ENCODE results near the gene CSPG4.
A peak's percentile ranks its signal among the peaks of the same experiment; 100 is the strongest.
"Not testable (repeated sequence)": the region's sequence is repeated elsewhere in the genome, so short reads cannot be mapped to it uniquely, and the experiment has no call there.

The CSPG4 gene

DNA sequence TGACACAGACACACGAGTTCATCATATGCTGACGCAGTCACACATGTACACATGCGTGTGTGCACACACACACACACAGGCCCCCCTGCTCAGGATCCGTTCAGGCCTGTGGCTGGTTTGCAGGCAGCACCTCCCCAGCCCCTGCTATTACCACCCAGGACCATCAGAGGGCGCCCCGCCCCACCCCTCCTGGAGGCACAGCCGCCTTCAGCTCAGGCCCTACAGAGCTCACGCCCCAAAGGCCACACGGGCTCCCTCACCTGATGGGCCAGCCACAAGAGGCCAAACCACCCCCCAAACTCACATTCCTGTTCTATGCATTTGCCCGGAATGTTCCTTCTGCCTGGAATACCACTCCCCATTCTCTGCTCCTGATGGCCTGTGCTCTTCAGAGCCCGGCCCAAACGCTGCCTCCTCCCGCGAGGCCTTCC, 26.4 kb downstream of the CSPG4 start:
- DNase-seq, result peak; percentile 34

DNA sequence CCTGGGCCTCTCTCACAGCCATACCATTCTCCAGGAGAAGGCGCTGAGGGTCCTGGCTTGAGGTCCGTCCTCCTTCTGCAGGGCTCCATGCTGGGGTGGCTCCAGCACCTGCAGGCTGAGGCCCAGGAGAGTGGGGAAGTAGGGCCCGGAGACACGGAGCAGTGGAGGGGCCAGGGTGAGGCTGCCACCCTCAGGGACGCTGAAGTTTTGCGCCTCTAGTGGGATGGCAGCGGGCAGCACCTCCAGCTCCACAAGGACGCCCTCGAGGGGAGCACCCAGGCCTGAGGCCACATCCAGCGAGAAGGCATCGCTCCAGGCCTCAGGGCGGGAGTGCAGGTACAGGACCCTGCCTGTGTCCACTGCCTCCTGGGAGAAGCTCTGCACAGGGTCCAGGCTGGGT, 27.5 kb downstream of the CSPG4 start:
- no peak for DNase-seq

DNA sequence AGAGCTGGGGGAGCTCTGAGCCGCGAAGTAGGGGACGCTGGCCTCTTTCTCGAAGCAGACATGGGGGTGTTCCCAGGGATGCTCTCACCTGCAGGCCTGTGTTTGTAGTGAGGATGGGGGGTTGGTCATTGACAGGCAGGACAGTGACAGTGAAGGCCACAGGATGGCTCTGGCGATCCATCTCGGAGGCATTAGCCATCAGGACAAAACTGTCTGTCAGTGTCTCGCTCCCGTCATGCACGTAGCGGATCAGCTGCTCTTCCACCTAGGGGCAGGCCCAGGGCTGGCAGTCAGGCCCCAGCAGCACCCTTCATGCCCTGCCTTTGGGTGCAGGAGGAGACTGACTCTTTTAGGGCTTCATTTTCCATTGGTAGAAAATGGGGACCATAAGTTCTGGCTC, 28.0 kb downstream of the CSPG4 start:
- no peak for DNase-seq

DNA sequence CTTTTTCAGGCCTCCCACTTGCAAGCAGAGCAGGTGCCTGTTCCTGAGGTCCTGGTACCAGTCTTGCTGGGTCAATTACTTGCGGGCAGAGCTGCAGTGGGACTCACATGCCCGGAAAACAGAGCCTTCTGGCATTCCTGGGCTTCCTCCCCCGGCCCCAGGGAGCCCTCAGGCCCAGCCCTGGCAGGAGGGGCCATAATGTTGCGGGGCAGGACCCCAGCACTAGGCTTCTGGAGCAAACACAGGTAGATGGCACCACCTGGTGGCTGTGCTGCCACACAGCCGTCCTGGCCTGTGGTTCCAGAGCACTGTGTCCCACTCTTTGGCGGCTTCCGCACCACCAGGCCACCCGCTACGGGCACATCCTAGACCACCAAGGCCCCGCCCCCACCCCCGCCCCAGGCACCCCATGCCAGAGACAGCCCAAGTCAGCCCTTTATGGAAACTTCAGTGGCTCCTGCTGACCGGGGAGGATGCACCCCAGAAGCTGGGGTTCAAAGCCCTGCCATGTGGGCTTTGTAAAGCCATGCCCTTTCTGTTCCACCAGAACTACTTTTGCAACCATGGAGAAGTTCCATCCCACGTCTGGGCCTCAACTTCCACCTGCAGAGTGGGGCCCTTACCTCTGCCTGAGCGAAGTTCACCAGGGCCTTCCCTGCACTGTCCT, 28.9 kb downstream of the CSPG4 start:
- DNase-seq, result peak; percentile 42

DNA sequence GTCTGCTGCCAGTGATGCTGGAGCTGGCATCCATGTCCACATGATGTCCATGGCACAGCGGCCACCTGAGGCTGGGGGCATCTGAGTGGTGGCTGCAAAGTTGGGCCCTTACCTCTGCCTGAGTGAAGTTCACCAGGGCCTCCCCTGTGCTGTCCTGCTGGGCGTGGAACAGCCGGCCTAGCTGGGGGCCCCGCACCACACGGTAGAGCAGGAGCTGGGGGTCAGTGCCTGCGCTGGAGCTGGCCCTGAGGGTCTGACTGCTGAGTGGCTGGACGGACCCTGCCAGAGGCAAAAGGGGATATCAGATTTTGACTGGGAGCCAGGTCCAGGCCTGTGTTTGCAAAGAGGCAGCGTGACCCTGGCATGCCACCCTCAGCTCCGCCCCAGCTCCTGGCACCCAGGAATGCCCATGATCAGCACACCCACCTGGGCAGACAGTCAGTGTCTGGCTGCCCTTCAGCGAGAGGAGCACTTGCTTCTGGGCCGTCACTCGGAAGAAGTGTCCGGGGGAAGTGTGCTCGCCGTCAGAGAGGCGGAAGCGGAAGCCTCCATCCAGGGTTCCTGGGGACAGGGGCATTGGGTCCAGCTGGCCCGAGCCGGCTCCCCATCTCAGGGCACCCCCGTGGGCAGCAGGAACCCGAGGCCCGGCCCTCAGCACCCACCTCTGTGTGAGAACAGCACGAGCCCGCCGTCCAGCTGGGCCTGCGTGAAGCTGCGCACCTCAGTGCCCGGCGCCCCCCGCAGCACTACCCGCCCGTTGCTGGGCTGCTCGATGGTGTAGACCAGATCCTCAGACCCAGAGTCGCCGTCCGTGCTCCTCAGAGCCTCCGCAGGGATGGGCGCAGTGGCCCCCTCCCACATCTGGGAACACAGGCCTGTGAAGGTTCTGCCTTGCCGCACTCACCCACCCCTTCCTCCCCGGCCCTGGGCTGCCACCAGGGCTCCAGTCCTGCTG, 30.2 kb downstream of the CSPG4 start:
- DNase-seq, result no peak

DNA sequence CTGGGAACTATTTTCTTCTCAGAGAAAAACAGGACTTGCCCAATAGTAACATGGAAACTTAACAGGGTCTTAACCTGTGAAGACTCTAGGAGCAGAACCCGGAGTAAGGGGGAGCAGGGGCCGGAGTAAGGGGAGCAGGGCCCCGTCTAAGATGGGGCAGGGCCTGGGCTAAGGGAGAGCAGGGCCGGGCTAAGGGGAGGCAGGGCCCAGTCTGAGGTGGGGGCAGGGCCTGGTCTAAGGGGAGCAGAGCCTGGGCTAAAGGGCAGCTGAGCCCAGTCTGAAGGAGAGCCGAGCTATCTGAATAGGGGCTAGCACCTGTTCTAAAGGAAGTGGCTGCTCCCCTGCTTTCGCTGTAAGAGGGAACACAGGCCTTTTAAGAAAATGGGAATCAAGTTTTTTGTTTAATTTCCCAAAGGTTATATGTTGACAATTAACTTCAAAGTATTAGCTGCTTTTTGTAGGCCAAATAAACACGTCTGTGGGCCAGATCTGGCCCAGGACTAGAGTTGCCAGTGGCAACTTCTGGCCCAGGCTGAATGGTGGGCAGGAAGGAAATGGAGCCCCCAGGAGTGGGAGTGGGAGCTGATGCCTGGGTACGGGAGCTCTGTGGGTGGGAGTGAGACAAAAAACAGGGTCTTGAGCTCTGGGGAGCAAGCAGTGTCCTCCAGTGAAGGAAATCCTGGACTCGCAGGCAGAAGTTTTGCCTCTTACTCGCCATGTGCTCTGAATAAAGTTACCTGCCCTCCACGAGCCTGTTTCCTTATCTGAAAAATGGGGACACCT, 32.5 kb downstream of the CSPG4 start:
- DNase-seq, result no peak

DNA sequence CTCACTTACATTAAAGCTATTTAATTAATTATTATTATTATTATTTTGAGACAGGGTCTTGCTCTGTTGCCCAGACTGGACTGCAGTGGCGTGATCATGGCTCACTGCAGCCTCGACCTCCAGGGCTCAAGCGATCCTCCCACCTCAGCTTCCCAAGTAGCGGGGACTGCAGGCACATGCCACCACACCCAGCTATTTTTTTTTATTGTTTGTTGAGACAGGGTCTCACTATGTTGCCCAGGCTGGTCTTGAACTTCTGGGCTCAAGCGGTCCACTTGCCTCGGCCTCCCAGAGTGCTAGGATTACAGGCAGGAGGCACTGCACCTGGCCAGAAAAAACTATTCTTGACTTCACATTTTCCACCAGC, 34.3 kb downstream of the CSPG4 start:
- DNase-seq, result not testable (repeated sequence)

DNA sequence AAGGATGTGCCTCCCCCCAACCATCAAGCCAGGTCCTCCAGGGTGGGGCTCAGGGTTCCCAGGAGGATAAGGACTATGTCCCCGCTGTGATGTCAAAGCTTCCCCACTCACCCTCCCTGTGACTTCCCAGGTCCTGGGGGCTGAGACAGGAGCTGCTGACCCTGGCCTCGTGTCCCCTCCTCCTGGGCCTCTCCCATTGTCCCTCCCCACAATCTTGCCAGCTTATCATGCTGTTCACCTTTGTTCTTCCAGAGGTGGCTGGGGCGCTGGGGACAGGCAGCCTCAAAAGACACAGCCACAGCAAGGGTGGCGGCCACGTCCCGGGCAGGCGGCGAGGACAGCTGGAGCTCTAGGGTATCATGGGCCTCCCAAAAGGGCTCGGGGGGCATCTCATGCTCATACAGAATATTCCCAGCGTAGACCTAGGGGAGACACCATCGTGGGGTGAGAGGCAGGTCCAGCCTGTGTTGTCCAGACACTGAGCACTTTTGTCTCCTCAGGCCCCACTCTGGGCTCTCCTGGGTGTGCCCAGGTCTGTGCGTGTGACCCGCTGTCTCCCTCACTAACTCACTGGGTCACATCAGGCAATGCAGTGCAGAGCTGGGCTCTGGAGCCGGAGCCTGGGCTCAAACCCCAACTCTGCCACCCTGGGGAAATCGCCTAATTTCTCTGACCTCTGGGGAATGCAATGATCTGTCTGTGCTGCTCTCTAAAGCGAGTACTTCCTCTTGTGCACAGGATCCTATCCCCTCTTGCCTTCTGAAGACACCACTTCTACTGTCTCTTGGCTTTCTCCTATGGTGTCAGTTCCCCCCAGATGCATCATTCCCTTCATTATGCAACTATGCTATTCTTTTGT, 35.0 kb downstream of the CSPG4 start:
- no peak for DNase-seq

DNA sequence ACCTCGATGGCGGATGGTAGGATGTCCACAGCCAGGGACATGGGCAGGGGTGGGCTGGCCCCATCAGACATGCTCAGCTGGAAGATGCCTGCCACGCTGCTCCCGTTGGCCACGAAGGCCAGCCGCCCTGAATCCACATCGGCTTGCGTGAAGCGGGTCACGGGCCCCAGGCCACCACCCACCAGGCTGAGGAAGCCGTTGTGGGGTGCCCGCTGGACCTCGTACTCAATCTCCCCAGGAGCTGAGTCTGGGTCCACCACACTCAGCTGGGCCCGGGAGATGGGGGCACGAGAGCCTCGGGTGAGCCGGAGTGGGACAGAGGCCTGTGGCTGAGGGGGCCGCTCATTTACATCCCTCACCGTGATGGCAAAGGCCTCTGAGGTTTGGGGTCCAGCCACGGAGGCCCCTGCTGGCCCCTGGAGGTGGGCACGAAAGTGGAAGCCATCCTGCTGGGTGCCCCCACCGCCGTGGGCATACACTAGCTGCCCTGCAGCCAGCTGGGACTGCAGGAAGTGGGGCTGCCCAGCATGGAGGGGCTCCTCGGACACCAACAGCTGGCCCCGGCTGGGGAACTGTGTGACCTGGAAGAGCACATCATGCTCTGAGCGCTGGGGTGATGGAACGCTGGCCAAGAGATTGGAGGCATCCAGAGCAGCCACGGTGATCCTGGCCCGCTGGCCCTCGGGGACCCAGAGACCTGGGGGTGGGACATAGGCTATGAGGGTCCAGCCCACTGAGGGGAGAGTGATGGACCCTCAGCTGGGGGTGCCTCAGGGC, 35.8 kb downstream of the CSPG4 start:
- no peak for DNase-seq

DNA sequence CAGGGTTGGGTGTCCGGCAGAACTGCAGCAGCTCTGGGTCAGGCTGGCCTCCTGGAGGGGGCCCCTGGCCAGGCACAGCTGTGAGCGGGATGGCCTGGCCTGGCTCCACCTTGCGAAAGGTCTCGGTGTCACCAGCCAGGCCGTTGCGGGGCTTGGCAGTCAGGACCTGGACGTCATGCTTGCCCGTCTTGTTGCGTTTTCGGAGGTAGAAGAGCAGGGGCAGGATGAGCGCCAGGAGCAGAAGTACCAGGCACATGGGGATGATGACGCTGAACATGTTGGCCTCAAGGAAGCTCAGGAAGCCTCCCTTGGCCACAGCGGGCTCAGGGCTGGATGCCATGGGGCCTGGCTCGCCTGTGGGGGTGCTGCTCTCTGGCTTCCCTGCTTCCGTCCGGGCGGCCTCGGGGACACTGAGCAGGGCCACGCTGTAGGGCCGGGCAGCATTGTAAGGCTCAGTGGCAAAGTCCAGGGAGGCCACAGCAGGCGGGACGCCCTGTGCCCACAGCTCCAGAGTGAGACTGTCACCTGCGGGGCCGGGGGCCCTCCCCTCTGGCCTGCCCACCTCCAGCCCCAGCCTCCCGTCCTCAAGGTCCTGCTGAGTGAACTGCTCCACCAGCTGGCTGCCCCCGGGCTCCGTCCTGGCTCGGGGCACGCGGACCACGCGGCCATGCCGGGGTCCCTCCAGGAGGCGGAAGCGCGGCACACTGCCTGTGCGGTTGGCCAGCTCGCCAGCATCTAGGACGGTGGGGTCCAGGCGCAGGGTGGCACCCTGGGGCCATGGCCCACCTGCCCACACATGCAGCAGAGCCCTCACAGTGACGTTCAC, 36.9 kb downstream of the CSPG4 start:
- DNase-seq, result no peak

DNA sequence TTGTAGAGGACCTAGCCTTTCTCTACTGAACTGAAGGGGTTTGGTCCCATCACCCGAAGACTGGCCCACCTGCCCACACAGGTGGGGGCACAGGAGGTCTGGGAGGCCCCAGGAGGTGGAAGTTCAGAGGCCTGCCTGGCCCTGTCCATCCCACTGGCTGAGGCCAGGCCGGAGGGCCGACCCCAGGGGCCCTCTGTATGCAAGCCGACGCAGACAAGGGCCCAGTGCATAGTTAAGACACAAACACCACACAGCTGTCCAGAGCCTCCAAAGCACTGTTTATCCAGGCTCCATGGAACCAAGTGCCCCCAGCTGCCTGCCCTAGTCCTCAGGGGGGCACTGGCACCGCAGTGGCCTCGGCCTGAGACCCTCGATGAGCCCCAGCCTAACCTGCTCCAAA, 38.3 kb downstream of the CSPG4 start:
- DNase-seq, result no peak

DNA sequence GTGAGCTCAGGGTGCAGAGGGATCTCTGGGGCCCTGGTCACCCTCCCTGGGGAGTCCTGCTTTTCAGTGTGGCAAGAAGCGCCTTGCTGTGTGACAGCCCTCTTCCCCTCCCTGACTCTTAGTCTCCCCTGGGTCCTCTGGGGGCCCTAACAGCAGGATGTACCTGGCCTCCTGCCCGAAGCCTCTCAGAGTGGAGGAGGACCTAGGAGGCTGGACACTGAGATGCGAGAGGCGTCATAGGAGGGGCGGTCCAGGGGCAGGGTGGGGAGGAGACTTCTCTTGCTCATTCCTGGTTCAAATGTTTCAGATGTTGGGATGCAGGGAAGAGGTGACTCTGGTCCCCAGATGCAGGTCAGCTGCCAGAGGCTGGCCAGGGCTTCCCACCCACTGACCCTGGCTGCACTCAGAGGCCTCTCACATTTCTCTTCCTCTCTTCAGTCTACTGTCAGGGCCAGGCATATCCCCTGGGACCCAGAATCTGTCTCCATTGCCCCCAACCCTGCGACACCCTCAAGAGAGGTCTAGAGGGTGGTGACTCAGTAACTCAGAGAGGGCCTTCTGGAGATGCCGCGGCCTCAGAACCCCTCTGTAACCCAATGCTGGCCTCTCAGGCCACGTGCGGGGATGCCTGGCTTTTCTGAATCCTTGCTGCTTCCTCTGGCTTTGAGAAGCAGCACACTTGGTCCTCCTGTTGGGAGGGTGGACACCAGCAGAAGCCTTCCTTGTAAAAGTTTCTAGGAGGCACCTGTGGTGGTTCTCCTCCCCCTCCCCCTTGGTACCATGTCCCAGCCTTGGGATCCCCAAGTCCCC, 39.0 kb downstream of the CSPG4 start:
- DNase-seq, result no peak

DNA sequence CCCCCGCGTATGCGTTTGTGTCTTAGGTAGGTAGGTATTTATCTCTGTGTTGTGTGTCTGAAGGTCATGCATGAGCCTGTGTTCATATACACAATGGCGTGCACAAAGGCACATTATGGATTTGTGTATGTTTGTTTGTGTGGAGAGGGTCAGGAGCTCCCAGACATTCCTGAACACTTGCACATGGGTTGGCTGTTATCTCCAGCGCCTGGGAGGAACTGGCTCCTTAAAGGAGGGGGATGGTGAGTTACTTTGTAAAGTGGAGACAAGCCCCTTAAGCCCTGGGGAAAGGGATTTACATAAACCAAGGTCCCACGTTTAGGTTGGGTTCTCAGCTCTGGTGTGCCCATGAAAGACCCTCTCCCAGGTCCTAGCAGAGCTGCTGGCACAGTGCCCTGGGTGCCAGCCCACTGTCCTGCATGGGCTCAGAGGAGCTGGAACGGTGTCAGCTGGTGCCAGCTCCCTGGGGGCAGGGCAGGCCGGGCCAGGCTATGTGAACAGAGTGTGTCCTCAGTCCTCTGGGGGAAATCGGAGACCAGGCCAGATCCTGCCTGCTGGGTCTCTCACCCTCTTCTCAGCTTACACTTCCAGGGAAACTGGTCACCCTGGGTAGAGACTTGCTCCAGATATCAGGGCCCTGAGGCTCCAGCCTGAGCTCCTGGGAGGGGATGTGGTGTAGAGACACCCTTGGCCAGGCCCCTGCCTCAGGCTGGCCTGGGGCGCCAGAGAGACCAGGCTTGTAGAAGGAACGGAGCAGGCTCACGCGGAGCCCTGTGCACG, 39.8 kb downstream of the CSPG4 start:
- DNase-seq, result no peak

DNA sequence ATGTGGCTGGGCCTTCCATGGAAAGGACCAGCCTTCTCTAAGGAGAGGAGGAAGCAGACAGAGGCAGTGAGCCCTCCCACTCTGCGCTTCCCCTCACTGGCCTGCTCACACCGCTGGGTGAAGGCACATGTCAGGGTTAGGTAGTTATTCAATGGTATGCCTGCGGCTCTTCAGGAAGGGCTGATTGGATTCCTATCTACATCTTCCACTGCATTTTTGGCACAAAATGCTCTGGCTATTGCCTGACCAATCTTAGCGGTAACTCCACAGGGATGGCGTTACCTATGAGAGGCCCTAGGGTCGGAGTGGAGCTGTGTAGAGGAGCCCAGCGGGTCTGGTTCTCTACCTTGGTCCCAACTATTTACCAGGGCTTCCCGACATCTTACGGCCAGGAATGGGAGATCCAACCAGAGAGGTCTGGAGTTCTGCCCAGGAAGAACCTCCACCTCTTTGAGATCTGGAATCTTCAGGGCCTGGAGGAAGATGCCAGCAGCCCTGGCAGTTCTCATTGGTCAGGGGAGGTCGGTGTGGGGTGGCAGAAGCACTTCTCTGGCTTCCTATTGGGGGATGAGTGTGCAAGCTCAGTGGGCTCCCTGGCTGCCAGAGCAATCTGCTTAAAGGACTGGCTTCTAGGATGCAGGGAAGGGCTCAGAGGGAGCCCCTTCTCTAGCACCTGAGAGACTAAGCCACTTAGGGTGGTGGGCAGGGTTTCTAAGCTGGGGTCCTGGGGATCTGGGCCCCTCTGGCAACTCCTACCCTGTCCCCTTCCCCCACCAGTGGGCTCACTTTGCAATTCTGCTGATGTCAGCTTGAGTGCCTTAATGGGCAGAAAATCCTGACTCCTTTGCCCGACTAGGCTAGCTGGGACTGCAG, 40.7 kb downstream of the CSPG4 start:
- DNase-seq, result no peak

DNA sequence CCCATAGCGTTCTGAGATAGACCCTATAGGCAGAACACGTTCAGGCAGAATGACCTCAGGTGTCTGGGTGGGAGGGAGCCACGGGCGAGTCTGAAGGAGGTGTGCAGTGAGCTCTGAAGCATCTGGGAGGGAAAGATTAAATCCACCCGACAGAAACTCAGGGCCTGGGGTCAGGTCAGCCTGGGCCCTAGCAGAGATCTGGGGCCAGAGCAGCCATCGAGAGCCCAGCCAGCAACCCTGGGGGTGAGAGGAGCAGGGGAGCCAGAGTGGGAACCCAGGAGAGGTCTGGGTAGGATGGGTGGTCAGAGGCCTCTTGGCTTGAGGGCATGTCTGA, 42.8 kb downstream of the CSPG4 start:
- no peak for DNase-seq

DNA sequence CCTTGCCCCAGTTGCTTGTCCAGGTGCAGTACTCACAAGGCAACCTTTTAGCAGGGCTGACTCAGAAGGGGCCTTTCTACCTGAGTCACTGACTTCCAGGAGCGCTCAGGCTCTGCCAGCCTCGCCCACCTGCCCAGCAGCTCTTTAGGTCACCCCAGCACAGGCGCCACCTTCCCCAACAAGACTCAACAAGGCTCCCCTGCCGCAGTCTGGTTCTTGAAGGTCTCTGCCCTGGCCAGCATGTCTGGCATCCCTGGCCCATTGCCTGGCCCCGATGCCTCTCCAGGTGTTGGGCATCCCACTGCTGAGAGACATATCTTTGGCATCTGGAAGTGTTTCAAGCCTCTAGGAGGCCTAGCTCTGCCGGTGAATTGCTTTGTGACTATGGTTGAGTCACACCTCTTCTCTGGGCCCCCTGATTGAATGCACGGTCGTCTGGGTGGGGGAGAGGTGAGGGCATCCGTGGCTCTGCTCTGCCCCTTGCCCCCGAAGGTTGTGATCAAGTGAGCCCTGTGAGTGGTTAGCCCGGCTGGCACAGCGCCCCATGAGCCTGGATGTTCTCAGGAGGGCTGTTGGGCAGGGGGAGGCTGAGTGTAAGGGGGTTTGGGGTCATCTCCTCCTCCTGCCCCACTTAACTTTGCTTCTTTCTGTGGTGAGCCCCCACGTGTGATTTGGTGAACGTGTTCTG, 43.3 kb downstream of the CSPG4 start:
- no peak for DNase-seq

DNA sequence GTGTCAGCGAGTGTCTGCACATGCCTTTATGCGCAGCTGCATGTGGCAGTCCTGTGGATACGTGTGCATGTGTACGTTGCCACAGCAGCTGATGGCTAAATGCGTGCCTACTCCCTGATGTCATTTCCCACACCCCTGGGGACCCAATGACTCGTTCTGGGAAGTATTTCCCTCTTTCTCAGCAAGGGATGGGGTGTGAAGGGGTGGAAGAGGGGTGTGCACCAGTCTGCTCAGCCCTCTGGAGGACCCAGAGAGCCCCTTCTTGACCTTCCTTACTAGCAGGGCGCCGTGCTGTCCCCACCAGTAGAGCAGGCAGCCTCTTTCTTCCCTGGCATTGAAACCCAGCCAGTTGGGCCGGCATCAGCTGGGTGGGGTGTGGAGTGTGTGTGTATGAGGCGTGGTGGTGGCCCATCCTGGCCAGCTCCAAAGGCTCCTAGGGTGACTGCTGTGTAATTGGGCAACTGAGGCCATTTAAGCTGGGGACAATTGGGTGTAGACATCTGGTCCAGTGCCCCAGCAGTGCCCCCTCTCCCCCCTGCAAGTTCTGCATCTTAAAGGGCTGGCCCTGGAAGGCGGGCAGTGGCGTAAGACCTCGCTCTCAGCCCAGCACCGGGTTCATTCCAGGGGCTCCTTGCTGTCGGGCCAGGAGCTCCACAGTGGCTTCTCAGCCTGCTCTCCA, 45.7 kb downstream of the CSPG4 start:
- DNase-seq, result no peak

All from midbrain (tissue), 1 donor.